Kidney epithelial cell (primary cell): ENCODE results near the gene SPACA7. TPM values are rescaled to one million over a fixed set of nuclear protein-coding genes. Genes with fewer than 3 reads are reported as not detected.

ENCODE experiments used
- DNase-seq: peaks from one replicate; pipeline ENCODE4 v3.0.0-alpha.2; 2010; ENCODE audit warnings: low read depth
- H3K27me3 ChIP-seq: 2 replicates; pipeline ENCODE4 v1.6.0; 2011; ENCODE audit warnings: low read length; ENCODE audit not compliant: control insufficient read depth, insufficient read depth
- H3K36me3 ChIP-seq: 2 replicates; pipeline ENCODE4 v1.5.1; 2011; ENCODE audit warnings: low read length; ENCODE audit not compliant: control insufficient read depth, insufficient read depth
- H3K4me3 ChIP-seq: 2 replicates; pipeline ENCODE4 v1.5.1; 2011; ENCODE audit warnings: low read depth, mild to moderate bottlenecking, control low read depth, low read length
- total RNA-seq: library from RNA; depleted of rRNA; stranded (reverse); fragments of >200 nt; gene quantifications from 2 replicates; pipeline ENCODE4 v1.2.3, GENCODE V29; 2015
- TF ChIP-seq, protein P1 (sequence below): IDR thresholded peaks from 2 replicates; pipeline ENCODE4 v1.5.1; 2011; ENCODE audit warnings: mild to moderate bottlenecking, moderate library complexity, low read length, control low read depth, inconsistent platforms; ENCODE audit not compliant: insufficient read depth, poor library complexity, severe bottlenecking

The SPACA7 gene
- total RNA-seq, 1 donor from 2014 or later, result not detected

DNA sequence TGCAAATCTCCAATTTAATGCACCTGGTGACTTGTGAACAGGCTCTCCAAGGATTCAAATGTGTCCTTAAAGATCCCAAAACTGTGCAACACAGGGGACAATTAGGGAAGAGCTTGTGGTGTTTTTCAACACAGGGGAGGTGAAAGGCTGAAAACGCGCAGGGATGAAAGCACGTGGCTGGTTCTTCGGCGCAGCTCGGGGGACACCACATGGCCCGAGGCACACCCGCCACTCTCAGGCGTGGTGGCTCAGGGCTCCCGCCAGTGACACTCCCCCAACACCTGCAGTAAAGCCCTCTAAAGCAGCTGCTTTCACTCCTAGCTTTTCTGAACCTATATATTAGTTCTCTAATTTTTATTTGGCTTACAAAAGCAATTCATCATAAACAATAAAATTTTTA is 91.9 kb downstream of the SPACA7 start:
- no peaks in the 10 kb centered on the region for H3K27me3 ChIP-seq
- TF ChIP-seq, protein P1, sequence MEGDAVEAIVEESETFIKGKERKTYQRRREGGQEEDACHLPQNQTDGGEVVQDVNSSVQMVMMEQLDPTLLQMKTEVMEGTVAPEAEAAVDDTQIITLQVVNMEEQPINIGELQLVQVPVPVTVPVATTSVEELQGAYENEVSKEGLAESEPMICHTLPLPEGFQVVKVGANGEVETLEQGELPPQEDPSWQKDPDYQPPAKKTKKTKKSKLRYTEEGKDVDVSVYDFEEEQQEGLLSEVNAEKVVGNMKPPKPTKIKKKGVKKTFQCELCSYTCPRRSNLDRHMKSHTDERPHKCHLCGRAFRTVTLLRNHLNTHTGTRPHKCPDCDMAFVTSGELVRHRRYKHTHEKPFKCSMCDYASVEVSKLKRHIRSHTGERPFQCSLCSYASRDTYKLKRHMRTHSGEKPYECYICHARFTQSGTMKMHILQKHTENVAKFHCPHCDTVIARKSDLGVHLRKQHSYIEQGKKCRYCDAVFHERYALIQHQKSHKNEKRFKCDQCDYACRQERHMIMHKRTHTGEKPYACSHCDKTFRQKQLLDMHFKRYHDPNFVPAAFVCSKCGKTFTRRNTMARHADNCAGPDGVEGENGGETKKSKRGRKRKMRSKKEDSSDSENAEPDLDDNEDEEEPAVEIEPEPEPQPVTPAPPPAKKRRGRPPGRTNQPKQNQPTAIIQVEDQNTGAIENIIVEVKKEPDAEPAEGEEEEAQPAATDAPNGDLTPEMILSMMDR, result no peak
- no peak for DNase-seq
- no peak overlapping the region for H3K4me3 ChIP-seq
- H3K36me3 ChIP-seq, result no peaks in the 10 kb centered on the region

DNA sequence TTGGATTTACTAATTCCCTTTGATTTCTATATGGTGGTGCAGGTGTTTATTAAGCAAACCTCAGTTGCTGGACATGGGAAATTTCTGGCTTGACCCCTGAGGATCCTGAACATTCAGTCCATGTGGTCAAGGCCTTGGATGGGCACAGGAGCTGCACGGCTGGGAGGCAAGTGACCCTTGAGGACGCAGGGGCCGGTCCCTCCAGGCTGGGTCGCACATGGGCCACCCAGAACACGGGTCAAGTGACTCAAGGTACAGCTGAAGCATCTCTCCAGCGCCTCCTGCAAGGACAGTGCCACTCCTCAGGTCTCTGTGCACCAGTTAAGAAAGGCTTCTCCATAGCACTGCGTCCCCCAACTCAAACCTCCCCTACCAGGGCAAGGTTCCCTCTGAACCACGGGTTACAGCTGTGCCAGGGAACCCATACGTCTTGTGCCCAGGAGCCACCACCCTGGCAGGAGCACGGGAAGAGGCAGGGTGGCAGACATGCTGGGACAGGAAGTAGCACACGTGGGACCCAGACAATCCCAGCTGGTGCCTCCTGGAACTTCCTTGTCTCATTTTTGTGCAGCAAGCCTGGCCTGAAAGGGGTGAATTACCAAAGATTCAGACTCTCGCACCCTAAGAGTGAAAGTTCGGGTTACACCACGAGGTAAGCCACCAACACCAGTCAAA is 93.1 kb downstream of the SPACA7 start:
- Histone ChIP-seq H3K27me3 (no peaks in the 10 kb centered on the region), H3K36me3 (no peaks in the 10 kb centered on the region), H3K4me3 (no peak overlapping the region)
- TF ChIP-seq, protein P1, result no peak
- DNase-seq, result no peak

DNA sequence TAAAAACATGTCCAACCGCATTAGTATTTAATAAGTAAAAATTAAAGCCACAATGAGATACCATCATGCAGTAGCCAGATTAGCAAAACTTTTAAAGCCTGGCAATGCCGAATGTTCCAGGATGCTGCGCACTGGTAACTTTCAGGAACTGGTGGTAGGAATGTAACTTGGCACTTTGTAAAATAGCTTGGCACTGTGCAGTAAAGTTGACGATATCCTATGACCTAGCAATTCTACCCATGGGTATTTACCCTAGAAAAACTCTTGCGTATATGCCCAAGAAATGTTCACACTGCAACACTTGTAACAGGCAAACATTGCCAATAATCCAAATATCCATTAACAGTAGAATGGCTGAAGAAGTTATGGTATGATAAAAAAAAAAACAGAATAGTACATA is 97.7 kb downstream of the SPACA7 start:
- DNase-seq, result no peak
- Histone ChIP-seq H3K27me3 (no peaks in the 10 kb centered on the region), H3K4me3 (no peak overlapping the region), H3K36me3 (no peaks in the 10 kb centered on the region)
- TF ChIP-seq, protein P1, result no peak

DNA sequence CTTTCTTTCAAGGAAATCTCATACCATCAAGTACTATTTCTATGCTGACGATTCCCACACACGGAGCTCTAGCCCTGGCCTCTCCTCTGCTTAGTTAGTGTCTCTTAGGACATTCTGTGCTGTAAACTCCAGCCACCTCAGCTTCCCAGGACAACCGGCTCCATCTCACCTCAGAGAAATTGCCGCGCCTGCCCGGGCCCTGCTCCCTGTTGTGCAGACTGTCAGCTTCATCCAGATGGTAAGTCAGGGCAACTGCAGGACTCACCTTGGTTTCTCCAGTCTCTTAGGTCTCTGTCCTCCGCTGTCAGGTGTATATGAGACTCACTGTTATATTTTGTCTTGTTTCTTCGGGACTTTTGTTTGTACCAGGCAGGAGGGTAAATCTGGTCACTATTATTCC is 98.7 kb downstream of the SPACA7 start:
- no peak overlapping the region for H3K4me3 ChIP-seq
- H3K27me3 ChIP-seq, result no peaks in the 10 kb centered on the region
- TF ChIP-seq, protein P1, result no peak

DNA sequence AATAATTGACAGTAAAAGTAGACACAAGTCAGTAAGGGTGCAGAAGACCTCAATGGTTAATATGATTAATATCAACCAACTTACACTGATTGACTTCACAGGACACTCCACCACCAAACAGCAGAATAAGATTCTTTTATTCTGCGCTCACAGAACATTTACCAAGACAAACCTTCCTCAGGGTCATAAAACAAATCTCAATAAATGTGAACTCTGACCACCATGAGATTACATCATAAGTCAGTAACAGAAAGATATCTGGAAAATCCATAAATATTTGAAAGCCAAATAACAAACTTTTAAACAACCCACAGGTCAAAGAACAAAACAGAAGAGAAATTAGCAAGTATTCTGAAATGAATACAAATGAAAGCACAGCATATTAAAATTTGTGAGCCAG is 99.7 kb downstream of the SPACA7 start:
- TF ChIP-seq, protein P1, result no peak
- DNase-seq, result no peak
- no peaks in the 10 kb centered on the region for H3K36me3 ChIP-seq
- H3K27me3 ChIP-seq, result no peaks in the 10 kb centered on the region
- no peak overlapping the region for H3K4me3 ChIP-seq

More for the DNA sequence above, 98.7 kb downstream of the SPACA7 start:
- no peaks in the 10 kb centered on the region for H3K36me3 ChIP-seq
- no peak for DNase-seq

DNA sequence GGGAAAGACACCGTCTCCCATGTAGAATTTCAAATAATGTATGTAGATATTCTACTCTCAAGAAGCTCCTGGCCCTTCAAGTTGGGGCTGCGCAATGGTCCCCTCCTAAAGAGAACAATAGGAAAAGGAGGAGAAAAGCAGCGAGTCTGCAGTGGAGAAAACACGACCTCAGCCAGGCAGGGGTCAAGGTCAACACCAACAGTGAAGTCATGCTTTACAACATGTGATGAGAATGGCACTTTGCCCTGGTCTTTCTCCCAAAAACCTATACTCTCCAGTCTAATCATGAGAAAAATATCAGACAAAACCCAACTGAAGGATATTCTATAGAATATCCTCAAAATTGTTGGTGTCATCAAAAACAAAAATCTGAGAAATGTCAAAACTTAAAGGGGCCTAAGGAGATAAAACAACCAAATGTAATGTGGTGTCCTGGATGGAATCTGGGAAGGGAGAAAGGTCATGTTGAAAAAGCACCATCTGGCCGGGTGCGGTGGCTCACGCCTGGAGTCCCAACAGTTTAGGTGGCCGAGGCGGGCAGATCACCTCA is 101.0 kb downstream of the SPACA7 start:
- Histone ChIP-seq H3K4me3 (no peak overlapping the region), H3K36me3 (no peaks in the 10 kb centered on the region), H3K27me3 (no peaks in the 10 kb centered on the region)
- no peak for DNase-seq
- TF ChIP-seq, protein P1, result no peak
